ENCODE measurements around the gene ICAM3. TPM values are rescaled to one million over a fixed set of nuclear protein-coding genes. Genes with fewer than 3 reads are reported as not detected.

ICAM3 gene
- total and polyA plus RNA-seq, 10 of the 15 experiments (the other 5 are each of a cell fraction or from before 2014, with no cell fraction given): 5.5 to 152 (median 90.7) TPM

- H3K36me3 ChIP-seq (ENCODE audit: control insufficient read depth in 2 of 2, insufficient read depth in 2 of 2, low read length in 1 of 2): peaks cover 24 to 48% of the 10 kb centered on the region in 2 experiments
- H3K9ac ChIP-seq (ENCODE audit: control insufficient read depth, insufficient read depth, low read length): no peak overlapping the region
- intact Hi-C loops (cut with micrococcal nuclease; ENCODE audit: unreplicated experiment): no loop called here
- 98% methylated on average over 18 of the region's 18 CpGs for WGBS (ENCODE audit: insufficient coverage, insufficient replicate concordance, low lambda C conversion rate, missing lambda C conversion rate)
- ChIA-PET RAD21 (ENCODE audit: unreplicated experiment) (interaction anchor here (0.6 kb wide), 1 partner anchor 13 kb away, joined by 3 read pairs; no protein-coding TSS in a partner anchor), POLR2A (interaction anchor here (0.5 kb wide), 2 partner anchors 88 to 143 kb away, joined by 4 read pairs; no protein-coding TSS in a partner anchor), SMC1A (ENCODE audit: uncharacterized antibody, unreplicated experiment) (no interaction called here), CTCF (interaction anchor here (0.7 kb wide), 1 partner anchor 502 kb away, joined by 3 read pairs; no protein-coding TSS in a partner anchor)
- H3K4me3 ChIP-seq: no peak overlapping the region
- no peaks in the 10 kb centered on the region for H3K4me1 ChIP-seq (ENCODE audit: control insufficient read depth, insufficient read depth, low read length)
- no peaks in the 10 kb centered on the region for H3K9me3 ChIP-seq (replicated peaks; ENCODE audit: control insufficient read depth, insufficient read depth, low read length)
- no peak for DNase-seq (ENCODE audit: low read depth, low spot score)
- TF ChIP-seq ESRRA (IDR thresholded peaks at IDR 0.05; ENCODE audit: low read length) (no peak), RFX5 (IDR thresholded peaks at IDR 0.05; ENCODE audit: low read depth, low read length) (no peak), CHD1 (IDR thresholded peaks at IDR 0.05; ENCODE audit: low read depth, low read length) (no peak), FOXK2 (IDR thresholded peaks at IDR 0.05) (no peak), MXI1 (IDR thresholded peaks at IDR 0.05; ENCODE audit: low read depth, low read length) (no peak), MAX (IDR thresholded peaks at IDR 0.05; ENCODE audit: low read depth, low read length) (no peak), TAF1 (IDR thresholded peaks at IDR 0.05; ENCODE audit: borderline replicate concordance, low read depth, low read length) (no peak), YBX1 (IDR thresholded peaks at IDR 0.05) (no peak), E2F4 (IDR thresholded peaks at IDR 0.05; ENCODE audit: low read depth, low read length) (no peak), SIX5 (IDR thresholded peaks at IDR 0.05; ENCODE audit: low read depth, low read length, severe bottlenecking) (no peak), CBFB (IDR thresholded peaks at IDR 0.05; ENCODE audit: low read depth) (no peak), CHD4 (IDR thresholded peaks at IDR 0.05) (no peak), SRF (IDR thresholded peaks at IDR 0.05; ENCODE audit: low read depth in 2 of 2, low read length in 2 of 2) (no peak)
- in situ Hi-C loops (cut with MboI): no loop called here
- H3K79me2 ChIP-seq (ENCODE audit: control insufficient read depth, insufficient read depth, low read length): no peaks in the 10 kb centered on the region; the same call in 1 of the 2 replicates
- H2AFZ ChIP-seq (ENCODE audit: control insufficient read depth, low read depth, low read length): no peak overlapping the region
- H3K27me3 ChIP-seq (replicated peaks in 1 of 2; ENCODE audit: control insufficient read depth in 2 of 2, insufficient read depth in 2 of 2, low read length in 1 of 2): no peaks in the 10 kb centered on the region
- BruUV-seq (replicated peaks): no TSS peak
- H3K4me2 ChIP-seq (ENCODE audit: control insufficient read depth, insufficient read depth): no peak overlapping the region
- ATAC-seq: no peak
- FAIRE-seq: no peak
- no peaks in the 10 kb centered on the region; the same call in 1 of the 2 replicates for H4K20me1 ChIP-seq (ENCODE audit: control insufficient read depth, insufficient read depth)
- no peak overlapping the region for H3K27ac ChIP-seq (ENCODE audit: control insufficient read depth, insufficient read depth)
Observed at GRCh38 chr19:10362259-10362658, 22.8 kb upstream of the ICAM3 start.
